ENCODE results near the gene APH1A. TPM values are rescaled to one million over a fixed set of nuclear protein-coding genes. Genes with fewer than 3 reads are reported as not detected.
"Not testable (repeated sequence)": the region's sequence is repeated elsewhere in the genome, so short reads cannot be mapped to it uniquely, and the experiment has no call there.

APH1A gene
- 148 and 174 TPM in 2 replicates for total RNA-seq (ENCODE audit: low replicate concordance)
- long read RNA-seq, partial matches to known transcripts: 1 of 4 reads
- long read RNA-seq, other reads (novel, unspliced or antisense): 0 of 4 reads

GRCh38 chr1:150268705-150269403 is at the start of gene APH1A:
APH1A (minus strand) TSS chr1:150269016; CDS start chr1:150268810, 206 bp downstream.
- Mint-ChIP-seq H3K4me1 (ENCODE audit: unreplicated experiment) (peaks cover 36% of the 10 kb centered on the region), H3K4me3 (peak within 1 kb of the TSS; percentile 96), H3K27ac (peak within 1 kb of the TSS; percentile 91), H3K9me3 (no peaks in the 10 kb centered on the region), H3K36me3 (peaks cover 13% of the 10 kb centered on the region), H3K27me3 (no peaks in the 10 kb centered on the region)
- peak; percentile 96 for DNase-seq (ENCODE audit: extremely low spot score, unreplicated experiment)
- TF ChIP-seq CTCF (conservative IDR thresholded peaks at IDR 0.05): no peak

- not testable (repeated sequence) for H3K4me1 Mint-ChIP-seq (ENCODE audit: unreplicated experiment); H3K27me3 Mint-ChIP-seq; H3K9me3 Mint-ChIP-seq; H3K27ac Mint-ChIP-seq; DNase-seq (ENCODE audit: extremely low spot score, unreplicated experiment); H3K36me3 Mint-ChIP-seq; H3K4me3 Mint-ChIP-seq
Measured at GRCh38 chr1:150314691-150315090, 45.9 kb upstream of the APH1A start.

- no peak for DNase-seq (ENCODE audit: extremely low spot score, unreplicated experiment)
- no peaks in the 10 kb centered on the region for H3K4me1 Mint-ChIP-seq (ENCODE audit: unreplicated experiment)
- H3K36me3 Mint-ChIP-seq: peaks cover 7% of the 10 kb centered on the region
- no peak for TF ChIP-seq CTCF (conservative IDR thresholded peaks at IDR 0.05)
- H3K27ac Mint-ChIP-seq: no peak overlapping the region
- no peaks in the 10 kb centered on the region for H3K9me3 Mint-ChIP-seq
- H3K4me3 Mint-ChIP-seq: no peak overlapping the region
- H3K27me3 Mint-ChIP-seq: no peaks in the 10 kb centered on the region
Measured at GRCh38 chr1:150311762-150312161, 42.9 kb upstream of the APH1A start.

GRCh38 chr1:150309758-150310508 is 41.1 kb upstream of the APH1A start:
- TF ChIP-seq CTCF (conservative IDR thresholded peaks at IDR 0.05): no peak
- Mint-ChIP-seq H3K4me3 (no peak overlapping the region), H3K27me3 (no peaks in the 10 kb centered on the region), H3K9me3 (no peaks in the 10 kb centered on the region), H3K27ac (no peak overlapping the region), H3K4me1 (ENCODE audit: unreplicated experiment) (no peaks in the 10 kb centered on the region), H3K36me3 (peaks cover 11% of the 10 kb centered on the region)
- DNase-seq (ENCODE audit: extremely low spot score, unreplicated experiment): no peak

GRCh38 chr1:150308585-150308984 is 39.8 kb upstream of the APH1A start:
- not testable (repeated sequence) for H3K4me3 Mint-ChIP-seq

GRCh38 chr1:150302902-150303301 is 34.1 kb upstream of the APH1A start:
- Mint-ChIP-seq H3K27ac (no peak overlapping the region), H3K36me3 (peaks cover 21% of the 10 kb centered on the region)

More at GRCh38 chr1:150308585-150308984, 39.8 kb upstream of the APH1A start:
- peaks cover 11% of the 10 kb centered on the region for H3K36me3 Mint-ChIP-seq
- not testable (repeated sequence) for H3K4me1 Mint-ChIP-seq (ENCODE audit: unreplicated experiment); H3K27me3 Mint-ChIP-seq; H3K27ac Mint-ChIP-seq; DNase-seq (ENCODE audit: extremely low spot score, unreplicated experiment); H3K9me3 Mint-ChIP-seq

More at GRCh38 chr1:150302902-150303301, 34.1 kb upstream of the APH1A start:
- DNase-seq (ENCODE audit: extremely low spot score, unreplicated experiment): no peak
- no peaks in the 10 kb centered on the region for H3K4me1 Mint-ChIP-seq (ENCODE audit: unreplicated experiment)
- TF ChIP-seq CTCF (conservative IDR thresholded peaks at IDR 0.05): no peak
- H3K4me3 Mint-ChIP-seq: no peak overlapping the region
- no peaks in the 10 kb centered on the region for H3K27me3 Mint-ChIP-seq
- no peaks in the 10 kb centered on the region for H3K9me3 Mint-ChIP-seq
